ENCODE measurements around the gene S100A8.

The S100A8 gene

DNA sequence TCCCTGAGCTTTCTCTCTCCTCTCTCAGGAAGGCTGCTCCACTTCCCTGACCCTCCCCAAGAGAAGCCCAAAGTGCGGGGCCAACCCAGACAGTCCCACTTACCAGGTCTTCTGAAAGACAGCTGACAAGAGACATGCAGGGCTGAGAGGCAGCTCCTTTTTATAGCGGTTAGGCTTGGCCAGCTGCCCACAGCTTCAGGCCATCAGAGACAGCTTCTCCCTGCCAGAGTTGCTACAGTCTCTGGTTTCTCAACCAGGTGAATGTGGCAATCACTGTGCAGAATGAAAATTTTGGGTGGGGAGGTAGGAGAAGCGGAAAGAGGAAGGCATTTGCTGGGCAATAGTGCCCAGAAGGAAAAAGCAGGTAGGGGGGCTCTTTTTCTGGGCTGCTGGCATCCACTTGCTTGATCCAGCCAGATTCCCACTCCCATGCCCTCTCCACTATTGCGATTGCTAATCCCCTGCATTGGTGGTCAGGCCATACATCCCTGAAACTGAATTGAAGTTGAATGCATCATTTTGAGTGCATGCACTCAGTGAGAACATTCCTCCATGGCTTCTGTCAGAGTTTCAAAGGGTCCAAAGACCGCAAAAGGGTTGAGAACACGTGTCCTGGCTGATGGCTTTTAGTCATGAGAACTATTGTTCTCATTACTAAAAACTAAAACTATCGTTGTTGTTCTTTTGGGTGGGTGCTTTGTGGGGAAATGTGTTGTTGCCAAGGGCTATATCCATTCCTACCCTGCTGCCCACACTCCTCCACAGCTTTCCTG is at the start of gene S100A8:
S100A8 (minus strand) TSS at position 136 of the 773 bp plus-strand sequence. CDS start 538 bp downstream, outside the sequence.
- H3K4me3 Mint-ChIP-seq = no peak within 1 kb of the TSS
- peaks cover 18% of the 10 kb centered on the region for H3K27me3 Mint-ChIP-seq
- no peaks in the 10 kb centered on the region for H3K4me1 Mint-ChIP-seq (ENCODE audit: low read depth)
- no peaks in the 10 kb centered on the region for H3K36me3 Mint-ChIP-seq (ENCODE audit: low read depth)
- H3K9me3 Mint-ChIP-seq = no peaks in the 10 kb centered on the region
- H3K27ac Mint-ChIP-seq = no peak within 1 kb of the TSS

DNA sequence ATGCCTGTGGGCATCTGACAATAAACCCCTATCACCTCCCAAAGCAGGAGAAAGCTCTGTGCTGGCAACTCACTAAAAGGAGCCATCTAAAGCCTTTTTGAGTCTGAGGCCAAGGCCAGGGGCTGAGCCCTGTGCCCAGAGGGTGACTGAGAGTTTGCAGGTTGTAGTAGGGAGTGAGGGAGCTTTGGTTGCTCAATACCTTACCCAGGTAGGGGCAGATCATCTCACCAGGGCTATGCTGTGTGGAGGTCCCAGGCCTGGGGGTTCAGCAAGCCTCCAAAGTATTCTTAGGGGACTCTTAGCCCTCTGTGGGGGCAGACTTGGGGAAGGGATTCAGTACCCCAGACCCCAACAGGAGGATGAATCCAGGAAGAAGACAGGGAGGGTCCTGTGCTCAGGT is 48.4 kb upstream of the S100A8 start:
- peaks cover 9% of the 10 kb centered on the region for H3K27me3 Mint-ChIP-seq
- H3K27ac Mint-ChIP-seq = no peak overlapping the region
- H3K4me3 Mint-ChIP-seq = no peak overlapping the region
- no peaks in the 10 kb centered on the region for H3K4me1 Mint-ChIP-seq (ENCODE audit: low read depth)
- no peaks in the 10 kb centered on the region for H3K36me3 Mint-ChIP-seq (ENCODE audit: low read depth)
- H3K9me3 Mint-ChIP-seq = no peaks in the 10 kb centered on the region

DNA sequence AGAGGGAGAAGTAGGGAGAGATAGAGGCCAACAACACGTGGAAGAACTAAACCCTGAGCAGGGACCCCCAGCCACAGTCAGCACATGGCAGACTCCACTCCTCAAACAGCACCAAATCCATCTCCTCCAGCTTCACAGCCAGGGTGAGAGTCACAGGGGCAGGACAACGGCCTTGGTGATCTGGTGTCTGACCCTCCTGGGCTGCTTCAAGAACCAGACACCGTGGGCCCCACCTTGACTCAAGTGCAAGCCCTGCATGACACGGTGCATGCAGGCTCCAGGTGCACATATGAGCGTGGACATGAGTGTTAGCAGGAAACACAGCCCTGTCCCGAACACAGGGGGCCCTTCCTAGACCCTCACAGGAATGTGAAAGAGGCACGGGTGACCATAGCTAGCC is 47.7 kb upstream of the S100A8 start:
- H3K36me3 Mint-ChIP-seq (ENCODE audit: low read depth) = no peaks in the 10 kb centered on the region
- H3K4me1 Mint-ChIP-seq (ENCODE audit: low read depth) = no peaks in the 10 kb centered on the region
- H3K27me3 Mint-ChIP-seq = peaks cover 11% of the 10 kb centered on the region
- no peaks in the 10 kb centered on the region for H3K9me3 Mint-ChIP-seq
- H3K27ac Mint-ChIP-seq = no peak overlapping the region
- H3K4me3 Mint-ChIP-seq = no peak overlapping the region

DNA sequence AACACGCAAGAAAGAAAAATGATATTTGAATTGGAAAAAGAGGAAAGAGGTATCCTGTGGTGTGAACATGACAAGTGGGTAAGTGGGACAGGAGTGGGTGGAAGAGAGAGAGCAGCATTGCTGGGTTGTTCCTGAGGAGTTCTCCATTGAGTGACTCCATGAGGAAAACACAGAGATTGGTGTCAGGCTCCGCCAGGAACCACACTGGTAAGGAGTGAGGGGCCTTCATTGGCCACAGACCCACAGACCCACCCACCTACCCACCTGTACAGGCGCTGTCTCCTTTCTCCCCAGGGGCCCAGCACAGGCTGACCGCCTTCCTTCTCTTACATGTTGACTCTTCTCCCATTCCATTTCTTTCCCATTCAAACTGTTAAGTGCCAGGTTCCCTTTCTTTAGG is 46.4 kb upstream of the S100A8 start:
- no peaks in the 10 kb centered on the region for H3K36me3 Mint-ChIP-seq (ENCODE audit: low read depth)
- no peaks in the 10 kb centered on the region for H3K9me3 Mint-ChIP-seq

DNA sequence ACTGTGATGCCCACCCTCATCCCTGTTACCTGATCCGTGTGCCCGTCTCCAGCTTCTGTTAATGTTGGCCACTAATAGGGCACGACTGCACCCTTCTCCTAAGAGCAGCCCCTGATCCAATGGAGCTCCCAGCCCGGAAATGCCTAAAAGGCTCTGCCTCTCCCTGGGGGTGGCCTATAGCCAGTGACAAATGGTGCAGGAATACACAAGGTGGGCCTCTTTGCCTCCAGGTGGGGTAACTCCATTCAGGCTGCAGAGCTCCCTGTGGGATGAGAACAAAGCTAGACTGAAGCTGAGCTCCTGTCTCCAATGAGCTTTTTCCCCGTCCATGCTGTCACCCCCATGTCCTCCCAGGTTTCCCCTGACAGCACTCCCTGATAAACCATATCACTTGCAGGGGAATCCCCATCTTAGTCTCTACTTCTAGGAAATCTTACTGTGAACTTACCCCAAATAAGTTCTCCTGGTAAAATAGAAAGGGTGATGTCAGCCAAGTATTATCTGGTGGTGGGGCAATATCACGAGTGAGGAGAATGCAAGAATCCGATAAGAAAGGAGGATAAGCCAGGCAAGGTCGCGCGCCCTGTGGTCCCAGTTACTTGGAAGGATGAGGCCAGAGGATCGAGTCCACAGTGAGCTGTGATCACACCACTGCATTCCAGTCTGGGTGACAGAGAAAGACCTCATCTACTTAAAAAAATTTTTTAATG is 44.0 kb upstream of the S100A8 start:
- H3K36me3 Mint-ChIP-seq (ENCODE audit: low read depth) = no peaks in the 10 kb centered on the region
- H3K9me3 Mint-ChIP-seq = no peaks in the 10 kb centered on the region
- no peaks in the 10 kb centered on the region for H3K4me1 Mint-ChIP-seq (ENCODE audit: low read depth)
- H3K4me3 Mint-ChIP-seq = no peak overlapping the region
- peaks cover 12% of the 10 kb centered on the region for H3K27me3 Mint-ChIP-seq
- H3K27ac Mint-ChIP-seq = no peak overlapping the region

More for the DNA sequence above, 46.4 kb upstream of the S100A8 start:
- H3K27me3 Mint-ChIP-seq = peaks cover 12% of the 10 kb centered on the region
- no peak overlapping the region for H3K27ac Mint-ChIP-seq
- H3K4me1 Mint-ChIP-seq (ENCODE audit: low read depth) = no peaks in the 10 kb centered on the region
- H3K4me3 Mint-ChIP-seq = no peak overlapping the region

DNA sequence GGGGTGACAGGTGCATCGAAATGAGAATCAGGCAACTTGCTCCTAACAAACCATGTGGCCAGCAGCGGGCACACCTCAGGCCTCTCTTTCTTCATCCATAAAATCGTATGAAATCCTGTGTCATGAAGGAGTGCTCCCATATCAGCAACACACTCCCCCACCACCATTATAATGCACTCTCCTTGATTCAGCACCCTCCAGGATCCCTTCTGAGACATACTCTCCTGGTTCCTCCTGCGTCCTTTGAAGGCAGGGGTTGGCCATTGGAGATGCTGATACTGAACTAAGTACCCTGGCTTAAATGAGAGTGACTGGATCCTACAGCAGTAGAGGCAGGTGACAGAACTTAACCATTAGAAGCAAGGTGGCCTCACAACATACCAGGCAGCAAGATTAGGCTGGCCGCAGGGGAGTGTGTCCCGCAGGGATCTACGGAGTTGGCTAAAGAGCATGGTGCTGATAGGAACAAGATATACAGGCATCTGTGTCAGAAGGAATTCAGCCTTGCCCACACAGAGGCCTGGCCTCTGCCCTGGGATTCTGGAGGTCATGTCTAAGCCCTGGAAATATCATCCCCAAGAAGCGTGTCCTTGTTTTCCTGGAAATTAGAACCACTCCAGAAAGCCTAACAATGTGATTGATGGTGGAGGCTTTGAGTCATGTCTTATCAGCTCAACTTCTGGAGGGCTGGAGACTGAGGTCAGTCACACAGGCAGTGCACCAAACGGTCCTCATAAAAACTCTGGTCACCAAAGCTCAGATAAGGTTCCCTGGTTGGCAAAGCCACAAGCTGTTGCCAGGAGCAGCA is 42.2 kb upstream of the S100A8 start:
- Mint-ChIP-seq H3K27me3 (peaks cover 13% of the 10 kb centered on the region), H3K4me1 (ENCODE audit: low read depth) (no peaks in the 10 kb centered on the region), H3K9me3 (no peaks in the 10 kb centered on the region), H3K36me3 (ENCODE audit: low read depth) (no peaks in the 10 kb centered on the region), H3K27ac (no peak overlapping the region), H3K4me3 (no peak overlapping the region)

DNA sequence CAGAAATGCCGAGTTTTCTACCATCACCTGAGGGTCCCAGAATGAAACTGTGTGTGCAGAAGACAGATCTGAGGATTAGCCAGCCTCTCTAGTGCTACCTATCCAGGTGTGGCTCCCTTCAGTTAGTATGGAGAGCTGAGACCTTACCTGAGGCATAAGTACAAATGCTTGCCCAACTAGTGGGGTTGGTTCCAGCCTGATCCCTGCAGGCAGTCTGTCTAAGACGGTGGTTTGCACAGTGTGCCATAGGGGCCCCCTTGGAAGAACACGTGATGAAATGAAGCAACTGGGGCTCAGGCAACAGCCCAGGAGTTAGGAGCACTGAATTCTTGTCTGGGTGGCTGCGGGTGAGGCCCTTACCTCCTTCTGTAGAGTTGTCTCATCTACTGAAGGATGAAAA is 41.1 kb upstream of the S100A8 start:
- Mint-ChIP-seq H3K4me1 (ENCODE audit: low read depth) (no peaks in the 10 kb centered on the region), H3K36me3 (ENCODE audit: low read depth) (no peaks in the 10 kb centered on the region), H3K27me3 (peaks cover 8% of the 10 kb centered on the region), H3K4me3 (no peak overlapping the region), H3K9me3 (no peaks in the 10 kb centered on the region), H3K27ac (no peak overlapping the region)

DNA sequence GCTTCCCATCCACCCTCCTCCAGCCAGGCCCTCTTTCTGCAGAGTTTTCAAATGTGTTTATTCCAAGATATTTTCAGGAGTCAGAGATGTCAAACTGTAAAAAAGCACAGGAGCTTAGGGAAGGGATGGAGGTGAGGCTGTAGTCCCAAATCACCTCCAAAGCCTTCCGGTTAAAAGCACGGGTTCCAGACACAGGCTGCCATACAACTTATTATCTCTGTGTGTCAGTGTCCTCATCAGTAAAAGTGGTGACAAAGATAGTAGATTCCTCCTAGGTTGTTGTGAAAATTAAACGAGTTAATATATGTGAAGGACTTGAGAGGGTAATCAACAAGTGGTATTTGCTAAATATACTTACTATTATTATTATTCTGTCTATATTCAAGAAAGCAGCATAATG is 40.6 kb upstream of the S100A8 start:
- Mint-ChIP-seq H3K4me1 (ENCODE audit: low read depth) (no peaks in the 10 kb centered on the region), H3K27me3 (peaks cover 8% of the 10 kb centered on the region), H3K27ac (no peak overlapping the region), H3K9me3 (no peaks in the 10 kb centered on the region), H3K36me3 (ENCODE audit: low read depth) (no peaks in the 10 kb centered on the region), H3K4me3 (no peak overlapping the region)

DNA sequence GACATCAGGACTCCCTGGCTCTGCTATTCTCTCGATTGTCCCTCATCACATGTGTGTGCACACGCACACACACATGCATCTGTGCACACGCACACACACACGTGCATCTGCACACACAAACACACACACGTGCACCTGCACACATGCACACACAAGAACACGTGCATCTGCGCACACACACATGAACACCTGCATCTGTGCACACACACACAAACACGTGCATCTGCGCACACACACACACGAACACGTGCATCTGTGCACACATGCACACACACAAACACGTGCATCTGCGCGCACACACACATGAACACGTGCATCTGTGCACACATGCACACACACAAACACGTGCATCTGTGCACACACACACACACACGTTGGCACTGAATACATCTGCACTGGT is 40.1 kb upstream of the S100A8 start:
- H3K9me3 Mint-ChIP-seq = no peaks in the 10 kb centered on the region
- H3K27ac Mint-ChIP-seq = no peak overlapping the region
- no peaks in the 10 kb centered on the region for H3K36me3 Mint-ChIP-seq (ENCODE audit: low read depth)
- peaks cover 8% of the 10 kb centered on the region for H3K27me3 Mint-ChIP-seq
- no peak overlapping the region for H3K4me3 Mint-ChIP-seq
- no peaks in the 10 kb centered on the region for H3K4me1 Mint-ChIP-seq (ENCODE audit: low read depth)

DNA sequence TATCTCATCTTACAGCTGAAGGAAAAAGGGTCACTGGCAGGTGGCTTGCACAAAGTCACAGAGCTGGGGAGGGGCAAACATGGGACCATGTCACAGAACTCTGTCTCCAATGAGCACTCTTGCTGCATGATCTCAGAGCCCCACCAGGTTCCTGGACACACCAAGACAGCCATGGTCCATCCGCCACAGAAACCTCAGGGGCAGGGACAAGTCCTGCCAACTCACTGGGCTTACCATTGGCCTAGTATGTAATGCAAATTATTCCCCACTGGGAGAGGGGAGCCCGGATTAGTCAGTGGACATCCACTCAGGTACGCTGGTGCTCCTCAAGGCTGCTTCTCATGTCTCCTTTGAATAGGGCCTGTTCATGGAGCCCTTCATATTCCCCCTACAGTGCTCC is 39.7 kb upstream of the S100A8 start:
- Mint-ChIP-seq H3K36me3 (ENCODE audit: low read depth) (no peaks in the 10 kb centered on the region), H3K27ac (no peak overlapping the region), H3K4me3 (no peak overlapping the region)

DNA sequence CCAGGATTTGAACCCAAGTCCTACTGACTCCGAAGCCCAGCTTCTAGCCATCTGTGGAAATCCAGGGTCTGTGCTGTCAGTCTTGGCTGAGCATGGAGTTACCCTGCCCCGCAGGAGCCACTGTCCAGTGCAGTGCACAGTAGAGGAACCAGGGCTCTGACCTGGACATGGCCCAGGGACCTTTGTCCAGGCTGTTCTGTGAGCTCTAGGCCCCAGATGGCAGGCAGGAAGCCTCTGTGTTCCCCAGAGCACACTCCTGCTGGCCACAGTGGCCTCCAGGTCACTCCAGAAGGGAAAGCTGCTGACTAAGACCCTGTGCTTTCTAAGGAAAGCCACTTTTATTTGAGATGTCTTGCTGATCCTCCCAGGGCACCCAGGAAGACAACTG is 39.3 kb upstream of the S100A8 start:
- H3K4me1 Mint-ChIP-seq (ENCODE audit: low read depth) = no peaks in the 10 kb centered on the region
- H3K9me3 Mint-ChIP-seq = no peaks in the 10 kb centered on the region
- no peak overlapping the region for H3K27ac Mint-ChIP-seq
- no peaks in the 10 kb centered on the region for H3K36me3 Mint-ChIP-seq (ENCODE audit: low read depth)
- H3K27me3 Mint-ChIP-seq = peaks cover 12% of the 10 kb centered on the region
- H3K4me3 Mint-ChIP-seq = no peak overlapping the region

More for the DNA sequence above, 39.7 kb upstream of the S100A8 start:
- Mint-ChIP-seq H3K27me3 (peaks cover 9% of the 10 kb centered on the region), H3K4me1 (ENCODE audit: low read depth) (no peaks in the 10 kb centered on the region), H3K9me3 (no peaks in the 10 kb centered on the region)

DNA sequence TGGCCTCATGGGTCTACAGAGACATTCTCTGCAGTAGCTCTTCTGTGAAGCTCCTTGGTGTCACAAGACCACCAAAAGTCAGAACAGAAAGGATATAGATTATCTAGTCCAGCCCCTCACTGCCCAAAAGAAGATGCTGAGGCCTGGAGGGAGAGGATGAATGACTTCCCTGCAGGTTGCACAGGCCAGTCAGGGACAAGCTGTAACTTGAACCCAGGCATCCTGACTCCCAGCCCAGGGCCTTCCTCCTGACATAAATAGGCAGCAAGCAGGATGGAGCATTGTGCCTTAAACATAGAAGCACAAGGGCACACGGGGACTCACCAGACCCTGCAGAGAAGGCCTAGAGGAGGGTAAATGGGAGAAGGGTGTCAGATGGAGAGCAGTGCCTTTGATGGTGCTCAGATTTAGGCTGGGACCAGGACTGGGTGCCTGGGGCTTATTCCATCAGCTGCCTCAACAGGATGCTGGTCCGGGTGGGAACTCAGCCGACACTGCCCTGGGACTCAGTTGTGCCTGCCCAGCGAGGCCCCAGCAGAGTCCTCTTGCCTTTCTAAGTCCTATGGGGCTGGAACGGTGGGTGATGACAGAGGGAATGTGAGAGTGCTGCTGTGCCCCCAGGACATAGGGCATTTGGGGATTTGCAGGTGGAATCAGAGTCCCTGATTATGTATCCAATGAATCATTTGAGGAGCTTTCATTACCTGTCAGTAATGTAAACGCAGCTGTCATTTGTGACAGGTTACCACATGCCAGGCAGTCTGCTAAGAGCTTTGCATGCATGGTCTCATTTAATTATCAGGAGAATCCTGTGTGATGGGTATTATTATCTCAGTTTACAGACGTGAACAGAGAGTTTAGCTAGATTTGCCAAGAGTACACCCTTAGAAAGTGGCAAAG is 38.6 kb upstream of the S100A8 start:
- no peaks in the 10 kb centered on the region for H3K9me3 Mint-ChIP-seq
- no peaks in the 10 kb centered on the region for H3K36me3 Mint-ChIP-seq (ENCODE audit: low read depth)
- H3K4me3 Mint-ChIP-seq = no peak overlapping the region
- H3K27ac Mint-ChIP-seq = no peak overlapping the region
- peaks cover 18% of the 10 kb centered on the region for H3K27me3 Mint-ChIP-seq
- H3K4me1 Mint-ChIP-seq (ENCODE audit: low read depth) = no peaks in the 10 kb centered on the region

DNA sequence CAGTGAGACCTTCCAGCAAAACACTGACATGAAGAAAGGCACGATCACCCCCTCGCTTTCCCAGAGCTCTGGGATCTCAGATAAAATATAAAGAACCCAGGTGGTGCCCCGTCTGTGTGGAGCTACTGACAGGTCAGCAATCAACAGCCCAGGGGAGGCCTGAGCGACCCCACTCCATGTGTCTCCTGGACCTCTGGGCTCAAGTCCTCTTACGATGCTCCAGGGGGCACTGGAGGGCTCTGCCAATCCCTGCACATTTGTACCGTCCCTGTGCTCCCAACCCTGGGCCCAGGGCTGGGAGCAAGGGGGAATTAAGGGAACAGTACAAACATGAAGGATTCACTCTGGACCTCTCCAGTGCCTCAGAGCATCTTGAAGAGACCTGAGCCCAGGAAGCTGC is 37.9 kb upstream of the S100A8 start:
- Mint-ChIP-seq H3K9me3 (no peaks in the 10 kb centered on the region), H3K4me3 (no peak overlapping the region), H3K27me3 (peaks cover 21% of the 10 kb centered on the region), H3K36me3 (ENCODE audit: low read depth) (no peaks in the 10 kb centered on the region), H3K4me1 (ENCODE audit: low read depth) (no peaks in the 10 kb centered on the region), H3K27ac (no peak overlapping the region)

DNA sequence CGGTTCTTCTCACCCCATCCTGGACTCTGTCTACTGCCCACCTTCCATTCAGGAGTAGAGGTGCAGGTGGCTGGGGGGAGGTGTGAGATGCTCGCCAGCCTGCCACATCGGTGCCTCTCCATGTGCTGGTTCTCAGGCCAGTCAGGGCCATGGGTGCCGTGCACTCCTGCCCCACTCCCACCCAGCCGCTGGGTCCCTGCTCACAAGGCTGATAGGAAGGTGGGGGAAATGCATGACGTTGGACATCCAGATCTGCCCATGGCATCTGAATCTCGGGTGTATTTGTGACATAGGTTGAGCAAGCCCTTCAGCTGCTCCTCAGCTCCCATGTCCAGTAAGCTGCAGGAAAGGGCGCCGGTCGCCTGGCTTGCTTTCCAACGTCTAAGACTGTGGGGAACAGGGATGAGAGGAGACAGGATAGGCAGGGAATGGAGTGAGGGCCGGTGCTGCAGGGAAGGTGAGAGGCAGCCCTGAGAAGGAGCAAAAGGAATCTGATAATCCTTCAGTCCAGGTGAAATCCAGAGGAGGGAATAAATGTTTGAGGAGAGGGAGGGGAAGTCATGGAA is 37.3 kb upstream of the S100A8 start:
- peaks cover 18% of the 10 kb centered on the region for H3K27me3 Mint-ChIP-seq

More for the DNA sequence above, 37.3 kb upstream of the S100A8 start:
- Mint-ChIP-seq H3K4me3 (no peak overlapping the region), H3K27ac (no peak overlapping the region), H3K9me3 (no peaks in the 10 kb centered on the region), H3K4me1 (ENCODE audit: low read depth) (no peaks in the 10 kb centered on the region), H3K36me3 (ENCODE audit: low read depth) (no peaks in the 10 kb centered on the region)
